K562 (cell line): ENCODE results near the gene ART4. TPM values are rescaled to one million over a fixed set of nuclear protein-coding genes. Genes with fewer than 3 reads are reported as not detected.

Experiments
- ATAC-seq: fragments of 200-7000 bp; cut with Tn5 transposase; 3 replicates; pipeline ENCODE4 v1.9.1; 2020; ENCODE audit warnings: moderate library complexity
- BruUV-seq: library from RNA; stranded (reverse); fragments of 400-500 nt; replicated peaks from 2 replicates; lab custom pipeline; 2021; lab: Mats Ljungman, UMichigan
- CTCF ChIA-PET: fragments of 300-600 bp; formaldehyde crosslinking; extraction: SDS; loops from one replicate; lab custom pipeline; 2021; ENCODE audit warnings: low intra/inter-chr PET ratio; lab: Yijun Ruan, JAX
- POLR2A ChIA-PET: fragments of 300-600, 350-650 bp; sonication (Branson Sonifier 250); formaldehyde crosslinking; extraction: SDS; loops from one replicate; lab custom pipeline; 2021; ENCODE audit warnings: antibody characterized with exemption, inconsistent platforms; lab: Yijun Ruan, JAX
- DNase-seq, 4 experiments: peaks; one replicate each; pipeline versions ENCODE4 v3.0.0 to v3.0.0-alpha.2; 2011 to 2018; ENCODE audit warnings: low spot score in 3 of 4, mixed read lengths in 3 of 4; ENCODE audit errors: extremely low read depth in 1 of 4
- FAIRE-seq: peaks from 2 replicates; lab custom pipeline; 2011; peaks lifted over from hg19 to GRCh38; lab: Jason Lieb, UNC
- H2AFZ ChIP-seq: 2 replicates; pipeline ENCODE4 v1.6.0; 2011; ENCODE audit warnings: low read depth, low read length, control low read depth, inconsistent platforms
- H3K27ac ChIP-seq: fragments of 200-600 bp; 3 replicates; pipeline ENCODE4 v1.8.0; 2011; ENCODE audit warnings: low read depth, mild to moderate bottlenecking, control low read depth, inconsistent platforms, low read length, moderate library complexity, mixed read lengths; ENCODE audit errors: extremely low read depth
- H3K27me3 ChIP-seq, 2 experiments: fragments of 300-600 bp in 1 of 2; 2 replicates in 1 of 2; 3 replicates in 1 of 2; pipeline versions ENCODE4 v1.6.0 to v1.8.0; 2011; ENCODE audit warnings: inconsistent platforms in 2 of 2, low read length in 2 of 2, mild to moderate bottlenecking in 1 of 2, mixed read lengths in 1 of 2, moderate library complexity in 1 of 2; ENCODE audit not compliant: control insufficient read depth in 2 of 2, insufficient read depth in 2 of 2
- H3K36me3 ChIP-seq: fragments of 300-600 bp; 3 replicates; pipeline ENCODE4 v1.8.0; 2011; ENCODE audit warnings: mild to moderate bottlenecking, low read length, inconsistent platforms; ENCODE audit not compliant: control insufficient read depth, insufficient read depth
- H3K4me1 ChIP-seq, 2 experiments: fragments of 200-600 bp in 1 of 2; replicated peaks in 1 of 2; 2 replicates in 1 of 2; 3 replicates in 1 of 2; pipeline versions ENCODE4 v1.5.1 to v1.8.0; 2011; ENCODE audit warnings: inconsistent platforms in 2 of 2, low read length in 2 of 2, mild to moderate bottlenecking in 1 of 2, mixed read lengths in 1 of 2, moderate library complexity in 1 of 2; ENCODE audit not compliant: control insufficient read depth in 2 of 2, insufficient read depth in 2 of 2
- H3K4me2 ChIP-seq: 2 replicates; pipeline ENCODE4 v1.6.1; 2011; ENCODE audit warnings: low read length, control low read depth, inconsistent platforms, mixed read lengths; ENCODE audit not compliant: insufficient read depth
- H3K4me3 ChIP-seq: fragments of 200-600 bp; sonication (generic), shearing (Covaris generic); 2 replicates; pipeline ENCODE4 v1.5.1; 2016; ENCODE audit warnings: control low read depth, inconsistent platforms
- H3K79me2 ChIP-seq: fragments of 200-600 bp; 3 replicates; pipeline ENCODE4 v1.8.0; 2011; ENCODE audit warnings: low read length, inconsistent platforms; ENCODE audit not compliant: control insufficient read depth, insufficient read depth
- H3K9ac ChIP-seq, 2 experiments: 2 replicates each; pipeline versions ENCODE4 v1.6.0 to v1.6.1; 2011; ENCODE audit warnings: low read depth in 2 of 2, low read length in 2 of 2, control low read depth in 1 of 2, inconsistent platforms in 1 of 2, mild to moderate bottlenecking in 1 of 2, mixed read lengths in 1 of 2; ENCODE audit not compliant: insufficient read depth in 1 of 2
- H3K9me1 ChIP-seq: one replicate; pipeline ENCODE4 v1.6.0; 2011; ENCODE audit warnings: inconsistent platforms, mild to moderate bottlenecking, low read length, moderate library complexity; ENCODE audit not compliant: control insufficient read depth, insufficient read depth
- H3K9me3 ChIP-seq: replicated peaks from 2 replicates; pipeline ENCODE4 v1.5.1; 2011; ENCODE audit warnings: low read depth, low read length, inconsistent platforms; ENCODE audit not compliant: control insufficient read depth, insufficient read depth
- H4K20me1 ChIP-seq: replicated peaks from 2 replicates; pipeline ENCODE4 v1.6.1; 2011; ENCODE audit warnings: low read length, inconsistent platforms, mixed read lengths; ENCODE audit not compliant: control insufficient read depth, insufficient read depth
- CBX8 ChIP-seq: fragments of 200-600 bp; sonication (generic); IDR thresholded peaks from 2 replicates; pipeline ENCODE4 v1.6.1; 2012; ENCODE audit warnings: borderline replicate concordance, mixed run types, low read depth, mild to moderate bottlenecking, moderate library complexity, mixed read lengths, low read length, control low read depth, inconsistent platforms; ENCODE audit not compliant: poor library complexity, severe bottlenecking; ENCODE audit errors: extremely low read depth
- CC2D1A ChIP-seq: fragments of 450-650 bp; IDR thresholded peaks from 2 replicates; pipeline ENCODE4 v1.6.1; 2017; ENCODE audit warnings: mild to moderate bottlenecking
- CTCF ChIP-seq, 3 experiments: IDR thresholded peaks in 2 of 3; conservative IDR thresholded peaks in 1 of 3; 2 replicates each; pipeline ENCODE4 v1.5.1; 2011 to 2012; ENCODE audit warnings: low read length in 3 of 3, mild to moderate bottlenecking in 3 of 3, control low read depth in 2 of 3, improper control_type of control experiment in 1 of 3, inconsistent platforms in 1 of 3, low read depth in 1 of 3, mixed read lengths in 1 of 3, moderate library complexity in 1 of 3; ENCODE audit not compliant: insufficient read depth in 2 of 3
- PHF8 ChIP-seq: fragments of 200-600 bp; sonication (generic); IDR thresholded peaks from 2 replicates; pipeline ENCODE4 v1.6.1; 2012; ENCODE audit warnings: mixed run types, mild to moderate bottlenecking, inconsistent platforms, low read length, moderate library complexity, borderline replicate concordance
- RAD21 ChIP-seq, 2 experiments: fragments of 250-450 bp in 1 of 2; fragments of 450-650 bp in 1 of 2; sonication (Bioruptor Pico) in 1 of 2; formaldehyde crosslinking in 1 of 2; IDR thresholded peaks in 1 of 2; conservative IDR thresholded peaks in 1 of 2; 2 replicates each; pipeline versions ENCODE4 v1.4.0 to v1.8.0; 2020 to 2022; ENCODE audit warnings: mild to moderate bottlenecking in 2 of 2, moderate library complexity in 1 of 2
- SRSF9 ChIP-seq: fragments of 200-400 bp; formaldehyde crosslinking; IDR thresholded peaks from 2 replicates; pipeline ENCODE4 v1.6.1; 2017; ENCODE audit warnings: low read depth, low read length, borderline replicate concordance
- ZNF584 ChIP-seq: fragments of 200-800 bp; sonication (Bioruptor generic); IDR thresholded peaks from 2 replicates; pipeline ENCODE4 v1.6.1; 2016; ENCODE audit warnings: low read depth, mild to moderate bottlenecking, missing genetic modification characterization, missing compliant biosample characterization
- WGBS: fragments of 100-300 bp; shearing (Covaris generic); methylation state at CpG from one replicate; pipeline ENCODE4 v1.1.6; 2016; ENCODE audit warnings: low coverage, mixed read lengths; ENCODE audit not compliant: insufficient coverage; ENCODE audit errors: missing lambda C conversion rate; 5-methylcytosine and 5-hydroxymethylcytosine counted together
- in situ Hi-C: fragments of 300-500 bp; cut with MboI; formaldehyde crosslinking; loops from 4 replicates; pipeline ENCODE4 v1.15.0; 2018; ENCODE audit warnings: inconsistent platforms, mixed read lengths
- intact Hi-C: fragments of 100-400 bp; cut with micrococcal nuclease; formaldehyde crosslinking; loops from 2 replicates; pipeline ENCODE4 v1.14.2; 2022
- polyA plus RNA-seq, 8 experiments: library from polyadenylated mRNA; depleted of rRNA in 4 of 8; stranded (reverse) in 5 of 8; unstranded in 3 of 8; fragments of >200 nt; fragmentation: Nextera tagmentation in 2 of 8; fragmentation: Illumina TruSeq in 1 of 8; extraction: Ambion mirVana in 2 of 8; extraction: Trizol in 1 of 8; gene quantifications; 2 replicates each; pipeline versions ENCODE4 v1.2.1 to v1.2.3, GENCODE V29; 2011 to 2014; ENCODE audit warnings: inconsistent platforms in 1 of 8, missing spikeins in 1 of 8
- total RNA-seq, 7 experiments: library from RNA; depleted of rRNA in 6 of 7; stranded (reverse); fragments of >200 nt in 6 of 7; fragmentation: Illumina TruSeq in 2 of 7; extraction: Trizol in 2 of 7; gene quantifications; 2 replicates each; pipeline versions ENCODE4 v1.2.1 to v1.2.3, GENCODE V29; 2011 to 2021; ENCODE audit warnings: low replicate concordance in 1 of 7

ART4 gene
- total and polyA plus RNA-seq, 9 of the 15 experiments (the other 6 are each of a cell fraction or from before 2014, with no cell fraction given): 0.07 TPM; not detected in 8

DNA sequence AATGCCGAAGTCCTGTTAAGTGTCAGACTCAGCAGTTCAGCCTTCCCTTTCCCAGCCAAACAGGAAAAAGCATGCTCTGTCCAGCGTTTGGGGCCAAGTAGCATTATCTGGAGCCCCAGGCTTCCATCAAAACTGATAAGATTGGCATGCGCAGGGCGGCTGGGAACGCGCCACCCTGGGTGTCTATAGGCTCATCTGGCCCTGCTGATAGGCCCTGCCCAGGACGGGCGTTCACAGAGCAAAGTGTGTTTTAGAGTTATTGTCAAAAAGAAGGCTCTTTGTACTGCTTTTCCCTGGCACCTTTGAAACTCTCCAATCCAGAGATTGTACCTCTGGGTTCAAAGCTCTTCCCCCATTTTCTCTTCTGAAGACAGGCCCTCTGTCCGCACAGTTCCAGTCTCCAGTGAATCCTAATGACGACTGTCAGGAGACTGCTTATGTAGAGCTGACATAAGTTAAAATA is at the start of gene ART4 (continued):
- TF ChIP-seq CBX8 (no peak), SRSF9 (no peak), ZNF584 (no peak), CC2D1A (no peak)

- no peak overlapping the region for H3K27ac ChIP-seq
- intact Hi-C loops: loop anchor here (2.0 to 5.0 kb wide), 2 partner anchors 46 to 80 kb away; no protein-coding TSS in a partner anchor
- H2AFZ ChIP-seq: no peak overlapping the region
- FAIRE-seq (no peak), DNase-seq (peak in 1 of 4 experiments; percentile 21), ATAC-seq (0 out of 3 replicates have a peak, but pooled peaks have one; percentile 33)
- POLR2A ChIA-PET: no interaction called here
- in situ Hi-C loops: no loop called here
- no peak overlapping the region for H3K9ac ChIP-seq
- peaks cover 0 to 3% of the 10 kb centered on the region in 2 experiments; a peak in 2 of 5 replicates for H3K27me3 ChIP-seq
- no peaks in the 10 kb centered on the region for H3K79me2 ChIP-seq
- H3K9me1 ChIP-seq: no peaks in the 10 kb centered on the region
- CTCF ChIA-PET: no interaction called here
- peak in 1 of 3 experiments; percentile 36; a peak in 2 of 6 replicates for TF ChIP-seq CTCF (IDR thresholded peaks at IDR 0.05 in 2 of 3, conservative IDR thresholded peaks at IDR 0.05 in 1 of 3; ENCODE audit: insufficient read depth in 2 of 3, low read depth in 1 of 3, low read length in 3 of 3)
- peak; percentile 49 to 64 for TF ChIP-seq RAD21 (CRISPR knock-in tag; conservative IDR thresholded peaks at IDR 0.05 in 1 of 2, IDR thresholded peaks at IDR 0.05 in 1 of 2)
- TF ChIP-seq PHF8: no peak
- H3K4me2 ChIP-seq: no peak overlapping the region
- H3K4me1 ChIP-seq: no peaks in the 10 kb centered on the region; a peak in 1 of 5 replicates
- no peaks in the 10 kb centered on the region for H3K36me3 ChIP-seq
- no peak overlapping the region for H3K4me3 ChIP-seq
- 3% methylated on average over 6 of the region's 7 CpGs for WGBS
- no TSS peak for BruUV-seq
- H3K9me3 ChIP-seq: no peaks in the 10 kb centered on the region
- H4K20me1 ChIP-seq: no peaks in the 10 kb centered on the region
Observed at GRCh38 chr12:14892726-14893505, 49.6 kb upstream of the ART4 start.
